Tibial nerve (tissue), 4 donors: ENCODE results near the gene HOXA5. TPM values are rescaled to one million over a fixed set of nuclear protein-coding genes. Genes with fewer than 3 reads are reported as not detected.

Source experiments
- DNase-seq, 2 donors: peaks; one replicate each; pipeline ENCODE4 v3.0.0-alpha.2; 2019; ENCODE audit warnings: low spot score in 2 of 2
- H3K27ac ChIP-seq, 4 donors: fragments of 200-600 bp; sonication (generic) in 3 of 4; one replicate each; pipeline ENCODE4 v1.5.1; 2017 to 2019; ENCODE audit warnings: mild to moderate bottlenecking in 1 of 4
- H3K27me3 ChIP-seq, 2 donors: fragments of 200-600 bp; sonication (generic) in 1 of 2; one replicate each; pipeline versions ENCODE4 v1.5.1 to v1.6.0; 2017 to 2019
- H3K36me3 ChIP-seq, 3 donors: fragments of 200-600 bp; sonication (generic); one replicate each; pipeline ENCODE4 v1.5.1; 2018 to 2019
- H3K4me1 ChIP-seq, 4 donors: fragments of 200-600 bp; sonication (generic) in 3 of 4; one replicate each; pipeline ENCODE4 v1.5.1; 2017 to 2019
- H3K4me3 ChIP-seq, 4 donors: fragments of 200-600 bp; sonication (generic) in 3 of 4; one replicate each; pipeline ENCODE4 v1.5.1; 2017 to 2019; ENCODE audit warnings: mild to moderate bottlenecking in 1 of 4, moderate library complexity in 1 of 4
- H3K9me3 ChIP-seq, 4 donors: fragments of 200-600 bp; sonication (generic) in 3 of 4; one replicate each; pipeline ENCODE4 v1.5.1; 2017 to 2019
- EP300 ChIP-seq, 2 donors: sonication (generic); formaldehyde crosslinking; IDR thresholded peaks; one replicate each; pipeline ENCODE4 v1.6.1; 2017; ENCODE audit warnings: antibody characterized with exemption in 2 of 2, mild to moderate bottlenecking in 1 of 2
- POLR2A ChIP-seq, 2 donors: fragments of 450-650 bp; IDR thresholded peaks; one replicate each; pipeline ENCODE4 v1.6.1; 2017; ENCODE audit warnings: antibody characterized with exemption in 2 of 2, mild to moderate bottlenecking in 2 of 2, moderate library complexity in 2 of 2
- WGBS, 2 donors: methylation state at CpG; one replicate each; pipeline ENCODE4 v1.1.5; 2018; 5-methylcytosine and 5-hydroxymethylcytosine counted together
- total RNA-seq, 4 donors: library from RNA; depleted of rRNA; stranded (reverse); fragments of >200 nt; gene quantifications; one replicate each; pipeline ENCODE4 v1.1.0, GENCODE V29; 2016
- TF ChIP-seq, protein P1 (sequence below), 5 experiments: fragments of 200-600 bp in 3 of 5; fragments of 450-650 bp in 2 of 5; sonication (generic) in 3 of 5; IDR thresholded peaks; one replicate each; pipeline ENCODE4 v1.5.1; 2016 to 2019; ENCODE audit warnings: antibody characterized with exemption in 5 of 5, mild to moderate bottlenecking in 3 of 5, moderate library complexity in 2 of 5

HOXA5 gene
- total RNA-seq, 4 donors from 2014 or later, result 12.0 to 25.9 (median 16.6) TPM

DNA sequence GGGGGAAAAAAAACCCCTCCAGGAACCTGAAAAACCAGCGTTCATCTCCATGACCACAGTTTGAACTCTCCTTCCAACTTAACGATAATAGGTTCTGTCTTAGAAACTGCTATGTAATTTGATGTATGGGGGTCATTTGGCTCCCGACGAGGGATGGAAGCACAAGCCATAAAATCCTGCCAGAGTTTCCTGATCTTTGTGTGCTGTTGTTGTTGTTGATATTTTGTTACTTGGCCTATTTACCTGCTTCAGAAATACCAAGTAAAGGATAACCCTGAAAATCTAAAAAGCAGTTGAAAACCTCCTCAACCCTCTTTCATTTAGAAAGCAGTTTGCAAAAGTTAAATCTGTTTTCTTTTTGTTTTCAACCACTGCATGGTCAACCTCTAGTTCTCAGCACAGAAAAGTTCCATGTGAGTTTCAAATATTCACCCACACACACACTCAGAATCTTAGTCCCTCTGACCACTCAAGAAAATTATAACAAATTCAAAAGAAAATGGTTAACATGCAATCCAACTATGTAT is 31.7 kb downstream of the HOXA5 start:
- Histone ChIP-seq H3K4me1 (peaks cover 0 to 65% (median 4%) of the 10 kb centered on the region in 4 donors), H3K27me3 (peaks cover 0 to 54% of the 10 kb centered on the region in 2 donors), H3K9me3 (no peaks in the 10 kb centered on the region), H3K36me3 (peaks cover 0 to 9% (median 0%) of the 10 kb centered on the region in 3 donors), H3K27ac (peak overlapping the region; percentile 21 to 78 (median 62)), H3K4me3 (no peak overlapping the region)
- no peak for DNase-seq
- TF ChIP-seq, protein P1, sequence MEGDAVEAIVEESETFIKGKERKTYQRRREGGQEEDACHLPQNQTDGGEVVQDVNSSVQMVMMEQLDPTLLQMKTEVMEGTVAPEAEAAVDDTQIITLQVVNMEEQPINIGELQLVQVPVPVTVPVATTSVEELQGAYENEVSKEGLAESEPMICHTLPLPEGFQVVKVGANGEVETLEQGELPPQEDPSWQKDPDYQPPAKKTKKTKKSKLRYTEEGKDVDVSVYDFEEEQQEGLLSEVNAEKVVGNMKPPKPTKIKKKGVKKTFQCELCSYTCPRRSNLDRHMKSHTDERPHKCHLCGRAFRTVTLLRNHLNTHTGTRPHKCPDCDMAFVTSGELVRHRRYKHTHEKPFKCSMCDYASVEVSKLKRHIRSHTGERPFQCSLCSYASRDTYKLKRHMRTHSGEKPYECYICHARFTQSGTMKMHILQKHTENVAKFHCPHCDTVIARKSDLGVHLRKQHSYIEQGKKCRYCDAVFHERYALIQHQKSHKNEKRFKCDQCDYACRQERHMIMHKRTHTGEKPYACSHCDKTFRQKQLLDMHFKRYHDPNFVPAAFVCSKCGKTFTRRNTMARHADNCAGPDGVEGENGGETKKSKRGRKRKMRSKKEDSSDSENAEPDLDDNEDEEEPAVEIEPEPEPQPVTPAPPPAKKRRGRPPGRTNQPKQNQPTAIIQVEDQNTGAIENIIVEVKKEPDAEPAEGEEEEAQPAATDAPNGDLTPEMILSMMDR (IDR thresholded peaks at IDR 0.05), result no peak
- TF ChIP-seq POLR2A (IDR thresholded peaks at IDR 0.05) (no peak), EP300 (IDR thresholded peaks at IDR 0.05) (no peak)
- WGBS, 2 donors, result 45 to 66% methylated on average over 4 of the region's 4 CpGs

DNA sequence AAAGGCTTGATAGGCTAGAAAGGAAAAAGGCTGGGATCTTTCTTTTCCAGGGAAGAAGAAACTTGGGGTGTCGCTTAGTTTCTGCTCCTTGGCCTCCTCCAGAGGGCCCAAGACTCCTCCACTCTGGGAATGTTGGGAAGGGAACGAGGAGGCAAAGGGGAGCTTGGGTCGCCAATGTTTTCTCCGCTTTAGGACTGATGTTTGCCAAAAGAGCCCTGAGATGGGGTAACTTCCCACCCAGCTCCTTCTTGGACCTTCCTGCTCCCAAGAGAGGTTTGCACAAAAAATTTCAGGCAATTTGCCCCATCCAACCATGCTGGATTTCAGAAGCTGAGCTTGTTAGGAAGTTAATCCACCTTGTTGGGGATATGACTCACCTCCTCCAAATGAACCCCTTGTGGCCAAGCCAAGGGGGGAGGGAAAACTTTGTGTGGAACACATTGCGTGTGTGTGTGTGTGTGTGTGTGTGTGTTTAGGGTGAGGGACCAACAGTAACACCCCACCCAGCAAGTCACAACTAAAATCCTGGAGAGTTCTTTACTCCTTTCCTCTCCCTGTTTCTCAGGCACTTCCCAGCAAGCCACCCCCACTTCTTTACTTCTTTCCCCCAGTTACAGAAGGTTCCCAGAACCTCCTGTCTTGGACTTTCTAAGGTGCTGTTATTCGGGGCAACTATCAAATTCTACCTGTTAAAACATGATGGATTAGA is 32.3 kb downstream of the HOXA5 start:
- TF ChIP-seq, protein P1 (IDR thresholded peaks at IDR 0.05), result no peak
- TF ChIP-seq EP300 (IDR thresholded peaks at IDR 0.05), result peak in 1 of 2 donors; percentile 50
- TF ChIP-seq POLR2A (IDR thresholded peaks at IDR 0.05), result no peak
- Histone ChIP-seq H3K27ac (peak overlapping the region; percentile 33 to 77 (median 58)), H3K9me3 (no peaks in the 10 kb centered on the region), H3K36me3 (peaks cover 0 to 9% (median 0%) of the 10 kb centered on the region in 3 donors), H3K4me1 (peaks cover 0 to 67% (median 4%) of the 10 kb centered on the region in 4 donors), H3K4me3 (peak overlapping the region in 2 of 4 donors; percentile 6 to 16), H3K27me3 (peaks cover 0 to 60% of the 10 kb centered on the region in 2 donors)
- 41 to 53% methylated on average over 6 of the region's 6 CpGs for WGBS, 2 donors
- peak in 1 of 2 donors; percentile 46 for DNase-seq

DNA sequence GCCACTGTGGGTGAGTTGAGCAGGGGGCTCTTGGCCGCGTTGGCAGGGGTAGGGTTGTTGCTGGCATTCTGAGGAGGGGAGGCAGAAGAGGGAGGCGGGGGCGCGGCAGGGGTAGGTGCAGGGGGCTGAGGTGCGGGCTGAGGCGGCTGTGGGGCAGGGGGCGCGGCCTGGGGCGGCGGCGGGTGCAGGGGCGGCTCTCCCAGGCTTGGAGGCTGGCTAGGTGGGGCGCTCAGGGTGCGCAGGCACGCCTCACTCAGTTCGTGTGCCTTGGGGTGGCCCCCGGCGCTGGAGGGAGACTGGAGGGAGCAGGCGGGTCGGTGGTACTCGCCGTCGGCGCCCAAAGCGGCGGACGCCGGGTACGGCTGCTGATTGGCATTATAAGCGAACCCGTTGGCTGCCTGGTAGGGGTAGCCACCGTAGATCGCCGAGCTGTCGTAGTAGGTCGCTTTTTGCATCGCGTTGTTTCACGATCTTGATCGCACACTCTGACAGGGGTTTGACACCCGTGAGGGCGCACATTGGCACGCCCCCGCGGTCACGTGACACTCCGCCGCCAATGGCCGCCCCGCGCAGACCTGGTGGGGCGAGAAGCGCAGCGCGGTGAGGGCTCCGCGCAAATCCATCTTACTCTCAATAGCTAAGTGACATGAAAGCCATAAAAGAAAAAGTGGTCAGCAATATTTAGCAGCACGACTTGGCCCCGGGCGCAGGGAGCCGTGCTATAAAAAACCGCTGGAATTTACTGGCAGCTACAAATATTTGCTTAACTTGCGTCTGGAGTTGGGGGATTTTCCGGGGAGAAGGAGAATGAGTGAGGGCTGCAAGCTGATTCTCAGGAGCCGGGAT is 33.1 kb downstream of the HOXA5 start:
- peaks cover 0 to 70% (median 4%) of the 10 kb centered on the region in 4 donors for H3K4me1 ChIP-seq
- H3K27me3 ChIP-seq, result peaks cover 0 to 63% of the 10 kb centered on the region in 2 donors
- TF ChIP-seq EP300 (IDR thresholded peaks at IDR 0.05) (no peak), POLR2A (IDR thresholded peaks at IDR 0.05) (no peak)
- TF ChIP-seq, protein P1 (IDR thresholded peaks at IDR 0.05), result no peak
- WGBS, 2 donors, result 49 to 52% methylated on average over 49 to 60 of the region's 66 CpGs
- no peak for DNase-seq
- H3K36me3 ChIP-seq, result peaks cover 0 to 9% (median 0%) of the 10 kb centered on the region in 3 donors
- no peaks in the 10 kb centered on the region for H3K9me3 ChIP-seq
- H3K4me3 ChIP-seq, result peak overlapping the region in 2 of 4 donors; percentile 6 to 16
- peak overlapping the region in 3 of 4 donors; percentile 47 to 77 (median 68) for H3K27ac ChIP-seq

DNA sequence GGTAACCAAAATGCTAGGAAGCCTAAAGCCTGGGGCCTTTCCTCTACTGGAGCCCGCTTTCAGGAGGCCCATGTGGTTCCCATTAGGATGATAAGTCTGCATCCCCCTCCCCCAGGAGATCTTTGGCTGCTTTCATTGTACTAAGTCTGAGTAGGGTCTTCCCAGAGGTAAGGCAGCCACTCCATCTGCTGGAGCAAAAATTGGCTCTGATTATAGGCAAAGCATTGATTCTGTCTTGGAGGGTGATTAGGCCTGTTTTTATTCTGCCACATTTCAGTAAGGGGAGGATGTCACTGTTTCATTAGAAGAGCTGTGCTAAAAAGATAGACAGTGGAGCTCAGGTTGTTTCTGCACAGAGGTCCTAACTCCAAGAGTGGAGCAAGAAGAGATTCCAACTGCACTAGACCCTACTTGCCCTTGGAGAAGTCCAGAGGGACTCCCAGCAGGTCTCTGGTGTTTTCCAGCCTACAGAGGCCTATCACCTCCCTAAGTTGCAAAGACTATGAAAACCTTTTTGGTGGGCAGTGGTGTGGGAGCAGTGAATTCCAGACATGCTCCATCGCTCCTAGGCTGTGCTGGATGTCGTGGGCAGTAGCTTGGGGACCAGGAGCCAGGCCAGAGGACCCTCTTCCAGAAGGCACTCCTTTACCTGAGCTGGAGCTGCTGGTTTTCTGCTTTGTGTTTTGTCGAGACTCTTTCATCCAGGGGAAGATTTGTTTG is 33.9 kb downstream of the HOXA5 start:
- Histone ChIP-seq H3K9me3 (no peaks in the 10 kb centered on the region), H3K4me3 (no peak overlapping the region), H3K27me3 (peaks cover 0 to 63% of the 10 kb centered on the region in 2 donors), H3K36me3 (peaks cover 0 to 9% (median 0%) of the 10 kb centered on the region in 3 donors), H3K27ac (peak overlapping the region in 3 of 4 donors; percentile 68 to 77 (median 68)), H3K4me1 (peaks cover 0 to 67% (median 4%) of the 10 kb centered on the region in 4 donors)
- TF ChIP-seq EP300 (IDR thresholded peaks at IDR 0.05), result no peak
- TF ChIP-seq, protein P1 (IDR thresholded peaks at IDR 0.05), result no peak
- no peak for TF ChIP-seq POLR2A (IDR thresholded peaks at IDR 0.05)
- no peak for DNase-seq
- WGBS, 2 donors, result 92% methylated on average over 4 of the region's 4 CpGs
